Mammary epithelial cell (primary cell): Measurements from ENCODE around the gene ANAPC7.

Experiments used
- EZH2 ChIP-seq: IDR thresholded peaks from 2 replicates; pipeline ENCODE4 v1.6.1; 2012; ENCODE audit warnings: low read length, inconsistent platforms, borderline replicate concordance
- TF ChIP-seq, protein P1 (sequence below), 2 donors: IDR thresholded peaks in 1 of 2; conservative IDR thresholded peaks in 1 of 2; 2 replicates each; pipeline ENCODE4 v1.5.1; 2011 to 2012; ENCODE audit warnings: inconsistent platforms in 2 of 2, low read length in 2 of 2, mild to moderate bottlenecking in 2 of 2, control low read depth in 1 of 2, low read depth in 1 of 2; ENCODE audit not compliant: insufficient read depth in 1 of 2; ENCODE audit errors: extremely low read depth in 1 of 2

DNA sequence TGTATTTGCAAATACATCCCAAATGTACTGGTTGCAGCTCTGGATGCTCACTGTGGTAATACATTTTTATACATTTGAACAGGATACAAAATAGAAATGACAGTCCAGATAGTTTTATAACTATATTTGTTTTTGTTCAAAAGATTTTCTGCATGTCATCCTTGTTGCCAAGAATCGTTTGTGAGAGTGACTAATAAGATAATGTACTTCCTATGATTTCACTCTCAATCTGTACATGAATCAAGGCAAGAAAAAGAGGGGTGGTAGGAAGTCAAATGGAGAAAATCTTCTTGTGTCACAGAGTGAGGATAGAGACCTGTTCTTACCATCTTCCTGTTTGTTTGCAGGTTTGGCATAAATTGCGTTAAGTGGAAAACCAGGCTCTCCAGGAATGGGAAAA, 32.7 kb upstream of the ANAPC7 start:
- TF ChIP-seq, protein P1, sequence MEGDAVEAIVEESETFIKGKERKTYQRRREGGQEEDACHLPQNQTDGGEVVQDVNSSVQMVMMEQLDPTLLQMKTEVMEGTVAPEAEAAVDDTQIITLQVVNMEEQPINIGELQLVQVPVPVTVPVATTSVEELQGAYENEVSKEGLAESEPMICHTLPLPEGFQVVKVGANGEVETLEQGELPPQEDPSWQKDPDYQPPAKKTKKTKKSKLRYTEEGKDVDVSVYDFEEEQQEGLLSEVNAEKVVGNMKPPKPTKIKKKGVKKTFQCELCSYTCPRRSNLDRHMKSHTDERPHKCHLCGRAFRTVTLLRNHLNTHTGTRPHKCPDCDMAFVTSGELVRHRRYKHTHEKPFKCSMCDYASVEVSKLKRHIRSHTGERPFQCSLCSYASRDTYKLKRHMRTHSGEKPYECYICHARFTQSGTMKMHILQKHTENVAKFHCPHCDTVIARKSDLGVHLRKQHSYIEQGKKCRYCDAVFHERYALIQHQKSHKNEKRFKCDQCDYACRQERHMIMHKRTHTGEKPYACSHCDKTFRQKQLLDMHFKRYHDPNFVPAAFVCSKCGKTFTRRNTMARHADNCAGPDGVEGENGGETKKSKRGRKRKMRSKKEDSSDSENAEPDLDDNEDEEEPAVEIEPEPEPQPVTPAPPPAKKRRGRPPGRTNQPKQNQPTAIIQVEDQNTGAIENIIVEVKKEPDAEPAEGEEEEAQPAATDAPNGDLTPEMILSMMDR (conservative IDR thresholded peaks at IDR 0.05 in 1 of 2, IDR thresholded peaks at IDR 0.05 in 1 of 2; ENCODE audit: extremely low read depth in 1 of 2, insufficient read depth in 1 of 2, low read depth in 1 of 2, low read length in 2 of 2) = no peak
- no peak for TF ChIP-seq EZH2
